CD8-positive, alpha-beta memory T cell (primary cell): ENCODE data around the gene PACRGL. TPM values are rescaled to one million over a fixed set of nuclear protein-coding genes. Genes with fewer than 3 reads are reported as not detected.

Experiments used
- CTCF ChIA-PET: fragments of 350-600 bp; sonication (Branson Sonifier 250); formaldehyde crosslinking; loops from one replicate; lab custom pipeline; 2021; ENCODE audit warnings: antibody characterized with exemption; lab: Charles Lee
- POLR2A ChIA-PET: fragments of 350-600 bp; sonication (Branson Sonifier 250); formaldehyde crosslinking; loops from one replicate; lab custom pipeline; 2021; ENCODE audit warnings: antibody characterized with exemption; lab: Charles Lee
- DNase-seq, 5 donors: peaks; one replicate each; pipeline versions ENCODE4 v3.0.0 to v3.0.0-alpha.2; 2020 to 2022; ENCODE audit warnings: mixed read lengths in 1 of 5
- H3K27ac ChIP-seq: one replicate; pipeline ENCODE4 v1.7.0; 2013; ENCODE audit warnings: low read depth, mild to moderate bottlenecking, low read length, moderate library complexity
- H3K27me3 ChIP-seq: 2 replicates; pipeline ENCODE4 v1.7.0; 2013; ENCODE audit warnings: low read length, mild to moderate bottlenecking; ENCODE audit not compliant: insufficient read depth, poor library complexity, severe bottlenecking
- H3K36me3 ChIP-seq: 2 replicates; pipeline ENCODE4 v1.7.0; 2013; ENCODE audit warnings: mild to moderate bottlenecking, low read length, moderate library complexity; ENCODE audit not compliant: insufficient read depth
- H3K4me1 ChIP-seq: 2 replicates; pipeline ENCODE4 v1.7.0; 2013; ENCODE audit warnings: mild to moderate bottlenecking, low read length, moderate library complexity; ENCODE audit not compliant: insufficient read depth
- H3K4me3 ChIP-seq: 2 replicates; pipeline ENCODE4 v1.7.0; 2013; ENCODE audit warnings: mild to moderate bottlenecking, low read length
- H3K9me3 ChIP-seq: 2 replicates; pipeline ENCODE4 v1.7.0; 2013; ENCODE audit warnings: mild to moderate bottlenecking, low read length
- H3K27ac Mint-ChIP-seq, 8 donors: one replicate each; pipeline ENCODE4 v1.8.0; 2020 to 2021; ENCODE audit warnings: mixed read lengths in 8 of 8, mild to moderate bottlenecking in 6 of 8, inconsistent platforms in 3 of 8, moderate library complexity in 3 of 8
- H3K27me3 Mint-ChIP-seq, 2 donors: one replicate each; pipeline ENCODE4 v1.8.0; 2020 to 2021; ENCODE audit warnings: mixed read lengths in 2 of 2, mild to moderate bottlenecking in 1 of 2, moderate library complexity in 1 of 2
- H3K36me3 Mint-ChIP-seq, 3 donors: one replicate each; pipeline ENCODE4 v1.8.0; 2020 to 2021; ENCODE audit warnings: mixed read lengths in 3 of 3, inconsistent platforms in 1 of 3, mild to moderate bottlenecking in 1 of 3
- H3K4me1 Mint-ChIP-seq, 3 donors: one replicate each; pipeline ENCODE4 v1.8.0; 2020 to 2021; ENCODE audit warnings: mixed read lengths in 3 of 3, inconsistent platforms in 1 of 3, mild to moderate bottlenecking in 1 of 3
- H3K4me3 Mint-ChIP-seq, 7 donors: one replicate each; pipeline ENCODE4 v1.8.0; 2020 to 2021; ENCODE audit warnings: mixed read lengths in 7 of 7, mild to moderate bottlenecking in 6 of 7, moderate library complexity in 4 of 7, inconsistent platforms in 2 of 7
- H3K9me3 Mint-ChIP-seq, 5 donors: one replicate each; pipeline ENCODE4 v1.8.0; 2020 to 2022; ENCODE audit warnings: mixed read lengths in 5 of 5, mild to moderate bottlenecking in 3 of 5, moderate library complexity in 2 of 5, inconsistent platforms in 1 of 5
- polyA plus RNA-seq: library from polyadenylated mRNA; unstranded; fragments of 300-500 nt; fragmentation: Illumina TruSeq; gene quantifications from one replicate; pipeline ENCODE4 v1.2.3, GENCODE V29; 2021
- total RNA-seq, 2 experiments: library from RNA; stranded (reverse); gene quantifications; one replicate each; pipeline ENCODE4 v1.2.3, GENCODE V29; 2021

Gene PACRGL
- total and polyA plus RNA-seq, 3 experiments from 2014 or later: 4.9 to 16.9 (median 14.2) TPM

DNA sequence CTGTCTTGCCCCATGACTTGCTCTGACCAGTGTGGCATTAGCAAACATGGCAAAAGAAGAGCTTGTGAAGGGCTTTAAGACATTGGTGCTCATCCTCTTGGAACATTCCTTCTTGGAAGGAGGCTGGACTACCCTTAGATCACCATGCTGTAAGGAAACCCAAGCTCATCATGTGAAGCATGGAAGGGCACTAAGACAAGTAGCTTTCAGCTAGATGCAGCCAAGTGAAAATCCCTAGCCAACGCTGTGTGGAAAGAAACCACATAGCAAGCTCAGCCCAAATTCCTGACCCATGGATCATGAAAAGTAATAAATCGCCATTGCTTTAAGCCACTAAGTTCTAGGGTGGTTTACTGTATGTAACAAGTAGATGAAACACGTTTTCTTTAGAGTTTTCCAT is 12.4 kb upstream of the PACRGL start:
- ChIA-PET CTCF (interaction anchor here (1.5 kb wide), 1 partner anchor 12 kb away, joined by 4 read pairs; the partner anchor contains the start of gene PACRGL), POLR2A (no interaction called here)
- peaks cover 0 to 21% of the 10 kb centered on the region in 2 donors for H3K27me3 Mint-ChIP-seq
- Histone ChIP-seq H3K27me3 (no peaks in the 10 kb centered on the region), H3K4me3 (no peak overlapping the region), H3K36me3 (no peaks in the 10 kb centered on the region), H3K27ac (no peak overlapping the region), H3K4me1 (no peaks in the 10 kb centered on the region), H3K9me3 (no peaks in the 10 kb centered on the region)
- no peaks in the 10 kb centered on the region for H3K9me3 Mint-ChIP-seq
- DNase-seq: no peak
- no peak overlapping the region for H3K27ac Mint-ChIP-seq
- no peaks in the 10 kb centered on the region for H3K36me3 Mint-ChIP-seq
- no peak overlapping the region for H3K4me3 Mint-ChIP-seq
- no peaks in the 10 kb centered on the region for H3K4me1 Mint-ChIP-seq

DNA sequence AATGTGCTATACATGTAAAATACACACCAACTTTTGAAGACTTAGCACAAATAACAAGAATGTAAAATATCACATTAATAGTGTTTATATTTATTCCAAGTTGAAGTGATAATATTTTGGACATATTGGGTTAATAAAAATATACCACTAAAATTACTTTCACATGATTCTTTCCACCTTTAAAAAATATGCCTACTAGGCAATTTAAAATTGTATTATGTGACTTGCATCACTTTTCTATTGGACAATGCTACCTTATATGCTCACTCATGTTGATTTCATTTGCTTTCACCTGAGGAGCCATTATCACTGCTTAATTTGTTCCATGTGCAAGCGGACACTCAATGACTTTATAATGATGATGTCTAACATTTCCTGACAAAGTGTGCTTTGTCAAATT is 3.4 kb upstream of the PACRGL start:
- Histone ChIP-seq H3K27me3 (no peaks in the 10 kb centered on the region), H3K4me3 (no peak overlapping the region), H3K36me3 (no peaks in the 10 kb centered on the region), H3K9me3 (no peaks in the 10 kb centered on the region), H3K4me1 (peaks cover 13% of the 10 kb centered on the region), H3K27ac (no peak overlapping the region)
- H3K27ac Mint-ChIP-seq: no peak overlapping the region
- H3K4me1 Mint-ChIP-seq: peaks cover 25 to 29% (median 27%) of the 10 kb centered on the region in 3 donors
- peaks cover 0 to 11% (median 0%) of the 10 kb centered on the region in 3 donors for H3K36me3 Mint-ChIP-seq
- ChIA-PET POLR2A (no interaction called here), CTCF (no interaction called here)
- DNase-seq: no peak
- peaks cover 1 to 19% of the 10 kb centered on the region in 2 donors for H3K27me3 Mint-ChIP-seq
- H3K9me3 Mint-ChIP-seq: no peaks in the 10 kb centered on the region
- no peak overlapping the region for H3K4me3 Mint-ChIP-seq

DNA sequence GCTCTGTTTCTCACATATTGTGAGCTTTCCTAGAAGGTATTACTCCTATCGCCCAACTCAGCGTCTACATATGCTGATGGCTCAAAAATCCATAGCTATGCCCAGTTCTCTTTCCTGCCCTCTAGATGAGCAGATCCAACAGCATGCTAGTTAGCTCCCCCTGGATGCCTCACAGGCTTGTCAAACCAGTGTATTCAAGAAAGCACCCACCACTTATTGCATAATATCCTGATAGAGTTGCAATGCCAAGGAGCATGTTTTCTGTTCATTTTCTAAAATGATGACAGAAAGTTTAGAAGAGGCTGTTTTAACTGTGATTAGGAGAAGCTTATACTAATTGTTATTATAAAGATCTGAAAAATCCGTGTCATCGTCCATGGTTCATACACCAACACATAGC is 1.9 kb upstream of the PACRGL start:
- no peaks in the 10 kb centered on the region for H3K27me3 ChIP-seq
- H3K9me3 ChIP-seq: no peaks in the 10 kb centered on the region
- H3K4me1 ChIP-seq: peaks cover 13% of the 10 kb centered on the region
- Mint-ChIP-seq H3K27me3 (peaks cover 1 to 13% of the 10 kb centered on the region in 2 donors), H3K36me3 (peaks cover 0 to 11% (median 0%) of the 10 kb centered on the region in 3 donors), H3K4me1 (peaks cover 35 to 45% (median 41%) of the 10 kb centered on the region in 3 donors), H3K4me3 (peak overlapping the region in 1 of 7 donors; percentile 96), H3K27ac (peak overlapping the region in 1 of 8 donors; percentile 16), H3K9me3 (no peaks in the 10 kb centered on the region)
- CTCF ChIA-PET: interaction anchor here (0.8 kb wide), 1 partner anchor 13 kb away, joined by 4 read pairs; no protein-coding TSS in a partner anchor
- no peak overlapping the region for H3K27ac ChIP-seq
- DNase-seq: no peak
- POLR2A ChIA-PET: no interaction called here
- no peaks in the 10 kb centered on the region for H3K36me3 ChIP-seq
- no peak overlapping the region for H3K4me3 ChIP-seq

DNA sequence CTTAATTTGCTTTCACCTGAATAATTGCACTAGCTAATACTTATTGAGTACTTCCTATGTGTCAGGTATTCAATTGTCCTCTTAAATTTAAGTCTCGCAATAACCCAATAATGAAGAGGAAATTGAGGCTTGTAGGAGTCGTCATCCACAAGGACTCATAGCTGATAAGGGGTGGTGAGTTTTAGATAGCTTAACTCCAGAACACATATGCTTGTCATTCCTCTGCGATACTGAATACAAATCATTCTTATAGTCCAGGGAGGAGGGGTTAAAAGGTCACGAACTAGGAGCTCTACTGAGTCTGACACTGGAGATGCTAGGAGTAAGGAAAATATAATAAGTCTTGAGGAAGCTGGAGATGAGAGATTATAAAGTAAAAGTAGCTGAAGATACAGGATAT is 1.4 kb upstream of the PACRGL start:
- H3K4me1 Mint-ChIP-seq: peaks cover 37 to 49% (median 44%) of the 10 kb centered on the region in 3 donors
- Histone ChIP-seq H3K36me3 (no peaks in the 10 kb centered on the region), H3K27me3 (no peaks in the 10 kb centered on the region), H3K9me3 (no peaks in the 10 kb centered on the region), H3K4me3 (no peak overlapping the region), H3K27ac (no peak overlapping the region), H3K4me1 (peaks cover 13% of the 10 kb centered on the region)
- H3K27me3 Mint-ChIP-seq: peaks cover 0 to 11% of the 10 kb centered on the region in 2 donors
- peak overlapping the region; percentile 12 to 96 (median 49) for H3K4me3 Mint-ChIP-seq
- DNase-seq: no peak
- peaks cover 0 to 13% (median 0%) of the 10 kb centered on the region in 3 donors for H3K36me3 Mint-ChIP-seq
- peak overlapping the region in 6 of 8 donors; percentile 16 to 89 (median 74) for H3K27ac Mint-ChIP-seq
- CTCF ChIA-PET: interaction anchor here (0.8 to 2.2 kb wide), 4 partner anchors 12 to 14 kb away, joined by 4 to 7 read pairs (median 4); no protein-coding TSS in a partner anchor
- POLR2A ChIA-PET: no interaction called here
- no peaks in the 10 kb centered on the region for H3K9me3 Mint-ChIP-seq

DNA sequence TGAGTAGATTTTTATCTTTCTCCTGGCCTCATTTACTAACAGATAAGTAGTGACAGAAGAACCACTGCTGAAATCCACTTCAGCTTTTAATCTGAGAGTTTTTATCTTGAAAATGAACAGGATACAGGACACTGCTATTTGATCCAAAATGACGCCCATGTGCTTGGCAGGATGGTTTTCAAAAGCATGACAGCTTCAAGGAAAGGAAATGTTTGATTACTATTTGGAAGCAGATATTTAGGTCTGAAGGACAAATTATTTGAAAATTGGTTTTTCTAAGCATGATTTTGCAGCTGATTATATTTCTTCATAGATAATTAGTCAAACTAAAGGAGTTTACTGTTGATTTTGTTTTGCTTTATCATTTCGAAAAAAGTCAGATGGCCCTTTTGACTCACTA is 11.1 kb downstream of the PACRGL start:
- no peaks in the 10 kb centered on the region for H3K27me3 ChIP-seq
- Mint-ChIP-seq H3K27me3 (no peaks in the 10 kb centered on the region), H3K4me1 (no peaks in the 10 kb centered on the region), H3K9me3 (peaks cover 0 to 2% (median 0%) of the 10 kb centered on the region in 5 donors), H3K4me3 (no peak overlapping the region), H3K36me3 (peaks cover 25 to 69% (median 29%) of the 10 kb centered on the region in 3 donors), H3K27ac (no peak overlapping the region)
- no peak for DNase-seq
- H3K4me3 ChIP-seq: no peak overlapping the region
- CTCF ChIA-PET: interaction anchor here (0.8 to 1.3 kb wide), 2 partner anchors 11 to 12 kb away, joined by 3 to 5 read pairs; no protein-coding TSS in a partner anchor
- POLR2A ChIA-PET: no interaction called here
- H3K36me3 ChIP-seq: peaks cover 5% of the 10 kb centered on the region
- no peak overlapping the region for H3K27ac ChIP-seq
- H3K9me3 ChIP-seq: no peaks in the 10 kb centered on the region
- no peaks in the 10 kb centered on the region for H3K4me1 ChIP-seq

DNA sequence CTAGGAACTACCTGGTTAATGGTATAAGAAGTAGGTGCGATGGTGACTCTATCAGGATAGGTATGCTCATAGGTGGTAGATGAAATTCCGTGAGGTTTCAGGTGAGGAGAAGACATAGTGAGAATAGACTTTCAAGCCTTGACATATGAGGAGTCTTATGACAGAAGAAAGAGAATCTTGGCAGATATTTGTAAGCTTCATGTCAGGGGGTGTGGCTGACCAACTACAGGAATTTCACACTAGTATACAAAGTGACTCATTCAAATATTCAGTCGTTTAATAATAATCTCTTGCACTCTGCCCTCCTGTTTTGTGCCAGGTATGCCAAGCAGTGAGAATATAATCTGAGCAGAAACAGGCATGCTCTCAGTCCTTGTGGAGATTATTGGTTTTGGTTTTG is 22.8 kb downstream of the PACRGL start:
- POLR2A ChIA-PET: no interaction called here

DNA sequence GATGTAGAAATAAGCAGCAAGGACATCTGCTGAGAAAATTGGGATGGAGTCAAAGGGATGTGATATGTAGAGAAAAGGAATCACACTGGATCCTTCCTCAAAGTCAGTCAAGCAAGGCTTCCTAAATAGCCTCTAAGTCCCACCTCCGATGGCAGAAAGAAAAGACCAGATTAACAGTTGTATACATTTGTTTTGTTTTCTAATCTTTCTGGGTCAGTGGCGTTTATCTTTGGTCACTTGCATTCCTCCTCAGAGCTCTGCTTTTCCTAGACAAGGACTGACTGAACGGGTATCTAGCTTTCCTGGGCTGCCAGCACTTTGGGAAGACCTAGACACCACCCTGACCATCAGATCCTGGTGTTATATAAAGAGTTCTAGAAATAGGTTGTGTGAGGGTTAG is 23.2 kb downstream of the PACRGL start:
- ChIA-PET POLR2A (no interaction called here), CTCF (no interaction called here)
- peaks cover 51 to 89% (median 52%) of the 10 kb centered on the region in 3 donors for H3K36me3 Mint-ChIP-seq
- Histone ChIP-seq H3K27ac (no peak overlapping the region), H3K4me3 (no peak overlapping the region), H3K36me3 (peaks cover 9% of the 10 kb centered on the region), H3K9me3 (no peaks in the 10 kb centered on the region), H3K4me1 (no peaks in the 10 kb centered on the region), H3K27me3 (no peaks in the 10 kb centered on the region)
- no peak for DNase-seq
- H3K27ac Mint-ChIP-seq: peak overlapping the region in 1 of 8 donors; percentile 21
- H3K4me1 Mint-ChIP-seq: no peaks in the 10 kb centered on the region
- no peaks in the 10 kb centered on the region for H3K27me3 Mint-ChIP-seq
- no peak overlapping the region for H3K4me3 Mint-ChIP-seq
- H3K9me3 Mint-ChIP-seq: peaks cover 3 to 17% (median 4%) of the 10 kb centered on the region in 5 donors

More for the DNA sequence above, 22.8 kb downstream of the PACRGL start:
- H3K27me3 Mint-ChIP-seq: no peaks in the 10 kb centered on the region
- no peak for DNase-seq
- peaks cover 3 to 18% (median 4%) of the 10 kb centered on the region in 5 donors for H3K9me3 Mint-ChIP-seq
- H3K9me3 ChIP-seq: no peaks in the 10 kb centered on the region
- no peak overlapping the region for H3K4me3 ChIP-seq
- H3K36me3 Mint-ChIP-seq: peaks cover 55 to 91% (median 56%) of the 10 kb centered on the region in 3 donors
- CTCF ChIA-PET: interaction anchor here (1.1 kb wide), 1 partner anchor 12 kb away, joined by 3 read pairs; no protein-coding TSS in a partner anchor
- H3K36me3 ChIP-seq: peaks cover 9% of the 10 kb centered on the region
- no peaks in the 10 kb centered on the region for H3K4me1 ChIP-seq
- H3K4me3 Mint-ChIP-seq: no peak overlapping the region
- H3K4me1 Mint-ChIP-seq: peaks cover 0 to under 1% (median 0%) of the 10 kb centered on the region in 3 donors
- no peaks in the 10 kb centered on the region for H3K27me3 ChIP-seq
- no peak overlapping the region for H3K27ac ChIP-seq
- no peak overlapping the region for H3K27ac Mint-ChIP-seq

DNA sequence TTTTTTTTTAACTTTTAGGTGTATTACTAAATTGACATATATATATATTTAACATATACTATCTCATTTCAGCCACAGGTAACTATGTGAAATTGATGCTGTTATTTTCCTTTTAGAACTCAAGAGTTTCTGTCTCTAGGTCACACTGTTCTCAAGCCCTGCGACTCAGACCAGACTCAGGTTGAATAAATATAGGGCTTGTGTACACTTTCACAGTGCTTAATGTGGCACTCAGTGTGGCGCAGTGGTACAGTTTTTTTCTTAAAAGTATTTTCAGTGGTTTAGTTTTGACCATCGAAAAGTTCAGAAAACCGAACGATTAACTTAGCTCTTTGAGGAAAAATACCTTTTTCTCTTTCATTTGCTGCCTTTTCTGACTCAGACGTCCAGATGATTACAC is 24.7 kb downstream of the PACRGL start:
- H3K4me3 Mint-ChIP-seq: no peak overlapping the region
- no peak overlapping the region for H3K27ac Mint-ChIP-seq
- no peaks in the 10 kb centered on the region for H3K27me3 Mint-ChIP-seq
- H3K36me3 Mint-ChIP-seq: peaks cover 43 to 87% (median 43%) of the 10 kb centered on the region in 3 donors
- Histone ChIP-seq H3K4me3 (no peak overlapping the region), H3K4me1 (no peaks in the 10 kb centered on the region), H3K27me3 (no peaks in the 10 kb centered on the region), H3K9me3 (no peaks in the 10 kb centered on the region), H3K27ac (no peak overlapping the region), H3K36me3 (peaks cover 9% of the 10 kb centered on the region)
- H3K4me1 Mint-ChIP-seq: no peaks in the 10 kb centered on the region
- peaks cover 3 to 17% (median 4%) of the 10 kb centered on the region in 5 donors for H3K9me3 Mint-ChIP-seq
- no peak for DNase-seq
- CTCF ChIA-PET: no interaction called here
- POLR2A ChIA-PET: no interaction called here
